Amniotic stem cell (primary cell): ENCODE data around the gene CUX1.
"Not testable (repeated sequence)": the region's sequence is repeated elsewhere in the genome, so short reads cannot be mapped to it uniquely, and the experiment has no call there.

Source experiments
- DNase-seq: peaks from one replicate; lab custom pipeline; 2025; lab: John Stamatoyannopoulos, UW

The CUX1 gene

DNA sequence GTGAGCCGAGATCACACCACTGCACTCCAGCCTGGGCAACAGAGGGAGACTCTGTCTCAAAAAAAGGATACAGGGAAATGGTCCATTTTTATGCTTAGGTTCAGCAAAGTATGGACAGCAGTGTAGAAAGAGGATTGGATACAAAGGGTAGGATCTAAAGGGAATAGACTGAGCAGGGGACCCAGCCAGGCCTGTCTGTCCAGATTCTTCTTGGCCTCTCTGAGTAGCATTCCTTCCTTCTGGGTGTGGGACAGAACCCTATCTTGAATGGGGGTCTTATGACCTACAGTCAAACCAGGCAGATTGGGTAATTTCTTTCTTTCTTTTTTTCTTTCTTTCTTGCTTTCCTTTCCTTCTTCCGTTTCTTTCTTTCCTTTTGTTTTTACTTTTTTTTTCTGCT, 494.9 kb downstream of the CUX1 start:
- DNase-seq = no peak

DNA sequence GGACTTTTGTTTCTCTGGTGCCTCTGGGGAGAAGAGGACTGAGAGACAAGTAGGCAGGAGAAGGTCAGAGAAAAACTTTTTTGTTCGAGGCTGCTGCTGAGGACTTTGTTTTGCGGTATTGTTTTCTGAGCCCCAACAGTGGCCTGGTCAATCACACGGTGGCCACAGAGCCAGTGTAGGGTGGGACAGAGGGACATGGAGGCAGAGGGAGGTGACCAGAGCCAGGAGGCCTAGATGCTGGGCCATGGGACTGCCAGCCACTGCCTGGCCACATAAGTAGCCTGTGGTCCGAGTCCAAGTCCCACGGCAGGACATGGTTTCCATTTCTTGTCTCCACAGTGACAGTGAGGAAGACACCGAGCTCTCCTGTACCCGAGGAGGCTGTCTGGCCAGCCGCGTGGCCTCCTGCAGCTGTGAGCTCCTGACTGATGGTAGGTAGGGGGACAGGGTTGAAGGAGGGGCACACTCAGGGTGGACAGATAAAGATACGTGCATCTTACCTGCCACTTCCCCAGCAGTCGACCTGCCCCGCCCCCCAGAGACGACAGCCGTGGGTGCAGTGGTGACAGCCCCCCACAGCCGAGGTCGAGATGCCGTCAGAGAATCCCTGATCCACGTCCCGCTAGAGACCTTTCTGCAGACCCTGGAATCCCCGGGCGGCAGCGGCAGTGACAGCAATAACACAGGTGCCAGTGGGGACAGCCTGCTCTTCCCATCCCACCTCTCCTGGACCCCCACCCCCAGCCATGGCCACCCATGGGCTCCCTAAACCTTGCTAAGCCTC, 496.8 kb downstream of the CUX1 start:
- no peak for DNase-seq

DNA sequence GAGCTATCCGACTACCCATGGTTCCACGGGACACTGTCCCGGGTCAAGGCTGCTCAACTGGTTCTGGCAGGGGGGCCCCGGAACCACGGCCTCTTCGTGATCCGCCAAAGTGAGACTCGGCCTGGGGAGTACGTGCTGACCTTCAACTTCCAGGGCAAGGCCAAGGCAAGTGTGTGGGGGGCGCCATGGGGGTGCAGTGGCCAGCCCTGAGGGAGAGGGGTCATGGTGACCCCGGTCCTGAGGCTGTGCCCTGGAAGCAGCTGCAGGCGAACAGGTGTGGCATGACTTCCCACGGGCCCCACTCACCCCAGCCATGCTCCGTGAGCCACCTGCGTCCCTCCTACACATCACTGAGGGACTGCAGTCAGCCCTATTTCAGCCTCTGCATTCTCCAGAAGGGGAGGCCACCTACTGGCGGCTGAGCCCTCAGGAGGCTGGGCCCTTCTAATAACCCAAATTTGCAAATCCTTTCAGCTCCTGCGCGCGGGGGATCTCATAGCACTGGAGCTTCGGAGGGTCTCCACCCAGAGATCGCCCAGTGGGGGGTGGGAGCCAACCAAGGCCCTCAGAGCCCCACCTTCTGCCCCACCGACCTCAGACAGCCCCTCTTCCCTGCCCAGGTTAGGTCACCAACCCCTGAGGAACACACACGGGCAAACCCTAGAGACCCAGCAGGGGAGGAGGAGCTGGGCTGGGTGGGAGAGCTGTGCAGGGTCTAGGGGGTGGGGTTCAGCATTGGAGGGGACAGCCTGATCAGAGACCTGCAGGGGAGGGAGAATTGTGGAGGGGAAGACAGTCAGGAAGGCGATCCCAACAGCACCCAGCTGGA, 500.0 kb downstream of the CUX1 start:
- DNase-seq = no peak

DNA sequence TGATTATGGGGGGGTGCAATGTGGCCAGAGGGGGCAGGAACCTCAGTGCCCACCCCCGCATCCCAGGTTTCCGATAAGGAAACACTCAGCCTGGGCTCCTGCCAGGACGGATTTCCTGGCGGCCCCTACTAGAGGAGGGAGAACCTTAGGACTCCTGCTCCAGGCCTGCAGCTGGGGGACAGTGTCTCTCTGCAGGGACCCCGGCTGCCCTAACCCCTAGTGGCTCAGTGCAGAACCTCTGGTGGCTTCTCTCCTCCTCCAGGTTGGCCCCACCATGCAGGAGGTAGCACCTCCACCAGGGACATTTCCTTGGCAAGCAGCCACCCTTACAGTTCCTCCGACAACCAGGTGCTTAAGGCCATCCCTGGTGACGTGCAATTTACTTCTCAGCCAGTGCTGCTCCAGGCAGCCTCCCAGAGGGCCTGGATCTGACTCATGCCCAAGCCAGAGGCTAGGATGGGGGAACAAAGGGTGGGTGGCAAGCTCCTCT, 501.1 kb downstream of the CUX1 start:
- no peak for DNase-seq

DNA sequence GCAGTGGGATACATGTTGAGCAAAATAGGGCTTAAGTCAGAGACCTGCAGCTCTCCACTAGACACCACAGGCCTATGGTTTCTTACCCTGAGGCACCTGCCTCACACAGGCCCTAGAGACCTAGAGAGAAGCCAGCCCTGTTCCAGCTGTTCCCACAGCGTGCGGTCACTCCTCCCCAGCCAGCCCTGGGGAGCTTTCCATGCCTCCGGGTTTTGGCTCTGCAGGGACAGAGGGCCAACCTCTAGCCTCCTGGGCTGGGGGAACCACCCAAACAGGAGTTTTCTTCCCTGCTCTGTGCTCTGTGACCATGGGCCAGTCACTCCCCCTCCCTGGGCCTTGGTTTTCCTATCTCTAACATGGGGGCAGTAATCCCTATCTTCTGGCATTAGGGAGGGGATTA, 502.2 kb downstream of the CUX1 start:
- DNase-seq = no peak

DNA sequence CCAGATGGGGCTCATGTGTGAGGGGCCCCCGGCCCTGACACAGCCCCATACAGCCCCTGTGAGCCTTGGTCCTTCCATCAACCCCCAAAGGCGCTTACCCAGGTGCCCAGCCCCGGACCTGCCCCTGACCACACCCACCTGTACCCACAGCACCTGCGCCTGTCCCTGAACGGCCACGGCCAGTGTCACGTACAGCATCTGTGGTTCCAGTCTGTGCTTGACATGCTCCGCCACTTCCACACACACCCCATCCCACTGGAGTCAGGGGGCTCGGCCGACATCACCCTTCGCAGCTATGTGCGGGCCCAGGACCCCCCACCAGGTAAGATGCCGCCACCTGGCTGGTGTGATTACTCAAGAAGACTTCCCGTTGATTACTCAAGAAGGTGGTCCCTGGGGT, 502.8 kb downstream of the CUX1 start:
- no peak for DNase-seq

DNA sequence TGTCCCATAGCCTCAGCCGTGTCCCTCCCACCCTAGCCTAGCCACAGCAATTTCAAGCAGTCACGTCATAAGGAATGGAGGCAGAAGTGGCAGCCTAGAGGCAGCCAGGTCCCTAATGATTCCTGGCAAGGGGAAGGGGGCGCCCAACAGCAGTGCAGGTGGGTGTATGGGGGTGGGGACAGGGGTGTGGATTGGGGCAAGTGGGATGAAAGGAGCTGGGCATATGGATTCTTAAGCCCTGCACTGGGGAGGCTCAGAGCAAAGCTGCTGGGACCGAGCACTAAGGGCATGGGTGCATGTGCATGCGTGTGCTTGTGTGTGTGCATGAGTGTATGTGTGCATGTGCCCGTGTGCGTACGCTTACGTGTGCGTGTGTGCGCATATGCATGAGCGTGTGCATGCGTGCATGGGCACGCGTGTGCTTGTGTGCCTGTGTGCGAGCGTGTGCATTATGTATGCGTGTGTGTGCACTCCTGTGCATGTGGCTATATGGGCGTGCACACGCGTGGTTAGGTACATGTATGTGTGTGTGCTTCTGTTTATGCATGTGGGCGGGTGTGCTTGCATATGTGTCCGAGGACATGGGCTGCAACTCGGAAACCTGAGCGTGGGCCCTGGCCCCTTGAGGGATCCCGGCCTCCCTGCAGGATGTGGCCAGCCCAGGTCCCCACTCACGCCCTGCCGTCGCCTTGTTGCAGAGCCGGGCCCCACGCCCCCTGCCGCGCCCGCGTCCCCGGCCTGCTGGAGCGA, 503.4 kb downstream of the CUX1 start:
- no peak for DNase-seq

DNA sequence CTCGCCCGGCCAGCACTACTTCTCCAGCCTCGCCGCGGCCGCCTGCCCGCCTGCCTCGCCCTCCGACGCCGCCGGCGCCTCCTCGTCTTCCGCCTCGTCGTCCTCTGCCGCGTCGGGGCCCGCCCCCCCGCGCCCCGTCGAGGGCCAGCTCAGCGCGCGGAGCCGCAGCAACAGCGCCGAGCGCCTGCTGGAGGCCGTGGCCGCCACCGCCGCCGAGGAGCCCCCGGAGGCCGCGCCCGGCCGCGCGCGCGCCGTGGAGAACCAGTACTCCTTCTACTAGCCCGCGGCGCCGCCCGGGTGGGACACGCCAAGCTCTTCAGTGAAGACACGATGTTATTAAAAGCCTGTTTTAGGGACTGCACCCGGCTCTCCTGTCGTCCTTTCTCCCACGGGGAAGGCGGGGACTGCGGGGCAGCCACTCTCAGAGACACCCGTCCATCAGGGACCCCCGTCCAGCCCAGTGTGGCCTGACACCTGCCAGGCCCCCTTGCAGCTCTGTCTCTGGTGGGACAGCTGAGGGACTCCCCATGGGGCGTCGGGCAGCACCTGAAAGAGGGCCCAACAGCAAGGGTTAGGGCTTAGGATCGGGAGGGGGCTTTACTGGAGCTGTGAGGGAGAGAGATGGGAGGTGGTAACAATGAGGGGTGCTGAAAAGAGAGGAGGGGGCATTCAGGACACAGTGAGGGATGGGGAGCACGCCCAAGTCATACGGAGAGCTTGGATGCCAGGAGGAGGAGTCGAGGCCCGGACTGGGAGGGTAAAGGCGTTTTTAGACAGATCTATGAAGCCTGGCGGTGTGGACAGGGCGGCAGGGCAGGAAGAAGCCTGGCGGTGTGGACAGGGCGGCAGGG, 504.1 kb downstream of the CUX1 start:
- no peak for DNase-seq

DNA sequence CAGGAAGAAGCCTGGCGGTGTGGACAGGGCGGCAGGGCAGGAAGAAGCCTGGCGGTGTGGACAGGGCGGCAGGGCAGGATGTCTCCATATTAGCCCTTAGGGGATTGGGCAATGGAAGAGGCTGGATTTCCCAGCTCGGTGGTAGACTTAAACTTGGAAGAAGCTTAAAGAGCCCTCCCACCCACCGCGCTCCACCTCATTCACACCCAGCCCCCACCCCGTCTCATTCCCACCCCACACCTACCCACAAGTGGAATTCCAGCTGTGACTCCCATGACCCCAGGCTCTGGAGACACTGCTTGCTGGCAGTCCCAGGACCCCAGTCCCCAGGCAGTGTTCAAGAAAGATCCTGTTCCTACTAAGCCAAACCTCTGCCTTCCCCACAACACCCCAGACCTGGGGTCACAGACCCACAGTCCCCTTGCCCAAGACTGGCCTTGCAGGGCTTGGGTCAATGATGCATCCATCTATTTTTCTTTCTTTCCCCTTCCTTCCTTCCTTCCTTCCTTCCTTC, 504.8 kb downstream of the CUX1 start:
- DNase-seq = no peak

DNA sequence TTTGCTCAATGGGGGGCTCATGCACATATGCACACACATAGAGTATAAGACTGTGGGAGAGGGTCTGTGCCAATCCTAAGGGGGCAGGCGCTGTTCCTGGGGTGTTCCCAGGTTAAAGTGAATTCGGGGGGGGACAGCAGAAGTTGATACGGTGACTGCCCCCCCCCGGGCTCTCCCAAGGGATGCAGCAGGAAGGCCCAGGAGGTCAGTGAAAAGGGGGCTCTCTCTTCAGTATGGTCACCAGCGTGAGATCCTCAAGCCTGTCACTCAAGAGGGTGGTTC, 506.4 kb downstream of the CUX1 start:
- no peak for DNase-seq

DNA sequence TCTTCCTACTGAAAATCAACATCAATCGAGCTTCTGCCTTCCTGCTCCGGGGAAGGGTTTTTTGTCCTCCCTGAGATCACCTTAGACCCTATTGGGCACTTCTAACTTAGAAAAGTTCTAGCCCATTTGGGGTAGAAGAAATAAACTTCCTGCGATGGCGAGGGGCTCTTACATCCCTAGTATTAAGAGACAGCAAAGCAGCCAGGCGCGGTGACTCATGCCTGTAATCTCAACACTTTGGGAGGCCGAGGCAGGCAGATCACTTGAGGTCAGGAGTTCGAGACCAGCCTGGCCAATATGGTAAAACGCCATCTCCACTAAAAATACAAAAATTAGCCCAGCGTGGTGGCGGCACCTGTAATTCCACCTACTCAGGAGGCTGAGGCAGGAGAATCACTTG, 507.7 kb downstream of the CUX1 start:
- DNase-seq = not testable (repeated sequence)

DNA sequence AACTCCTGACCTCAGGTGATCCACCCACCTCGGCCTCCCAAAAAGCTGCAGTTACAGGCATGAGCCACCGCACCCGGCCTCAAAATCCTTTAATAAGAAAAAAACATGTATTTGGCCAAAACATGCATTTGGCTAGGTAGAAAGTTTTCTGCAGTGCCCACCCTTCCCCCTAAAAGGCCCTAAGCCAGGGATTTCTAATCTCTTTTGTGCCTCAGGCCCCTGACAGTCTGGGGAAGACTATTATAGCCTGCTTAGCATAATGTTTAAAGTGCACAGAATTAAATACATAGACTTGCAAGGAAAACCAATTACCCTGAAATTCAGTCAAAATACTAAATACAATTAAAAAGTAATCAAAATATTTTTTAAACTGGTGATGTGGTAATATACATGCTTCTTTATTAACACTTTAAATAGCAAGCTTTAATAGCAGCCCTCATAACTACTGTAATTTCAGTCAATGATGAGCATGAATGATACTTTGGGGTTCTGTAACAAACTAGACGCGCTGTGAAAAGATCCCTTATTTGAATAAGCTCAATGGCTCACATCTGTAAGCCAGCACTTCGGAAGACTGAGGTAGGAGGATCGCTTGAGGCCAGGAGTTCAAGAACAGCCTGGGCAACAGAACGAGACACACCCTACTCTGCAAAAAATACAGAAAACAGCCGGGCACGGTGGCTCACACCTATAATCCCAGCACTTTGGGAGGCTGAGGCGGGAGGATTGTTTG, 508.9 kb downstream of the CUX1 start:
- no peak for DNase-seq

DNA sequence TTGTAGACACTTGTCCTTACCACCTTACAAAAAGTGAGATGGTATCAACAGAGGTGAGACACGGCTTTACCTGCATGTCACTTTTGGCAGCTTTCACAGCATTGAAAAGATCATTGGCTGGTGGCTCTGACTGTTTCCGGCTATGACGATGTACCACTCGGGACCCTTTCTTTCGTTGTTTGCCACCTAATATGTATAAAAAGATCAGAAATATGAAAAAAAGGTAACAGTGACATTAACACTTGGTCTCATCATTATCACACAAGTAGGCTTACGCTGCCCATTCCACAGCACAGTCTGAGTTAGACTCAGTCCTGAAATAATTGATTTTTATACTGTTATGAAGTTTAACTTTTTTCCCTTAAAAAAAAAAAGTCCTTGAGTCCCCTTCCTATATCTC, 509.8 kb downstream of the CUX1 start:
- not testable (repeated sequence) for DNase-seq

DNA sequence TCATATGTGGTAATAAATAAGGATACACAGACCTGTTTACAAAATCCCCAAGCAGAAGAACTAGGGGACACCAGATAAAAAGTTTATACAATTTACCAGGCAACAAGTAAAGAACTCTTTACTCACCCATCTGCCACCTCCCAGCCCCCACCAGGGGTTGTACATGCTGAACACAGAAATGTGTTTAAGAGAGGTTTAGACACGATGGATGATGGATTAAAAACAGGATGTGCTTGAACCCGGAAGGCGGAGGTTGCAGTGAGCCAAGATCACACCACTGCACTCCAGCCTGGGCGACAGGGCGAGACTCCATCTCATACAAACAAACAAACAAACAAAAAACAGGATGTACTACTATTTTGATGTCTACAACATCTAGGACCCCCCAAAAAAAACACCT, 511.4 kb downstream of the CUX1 start:
- DNase-seq = not testable (repeated sequence)

DNA sequence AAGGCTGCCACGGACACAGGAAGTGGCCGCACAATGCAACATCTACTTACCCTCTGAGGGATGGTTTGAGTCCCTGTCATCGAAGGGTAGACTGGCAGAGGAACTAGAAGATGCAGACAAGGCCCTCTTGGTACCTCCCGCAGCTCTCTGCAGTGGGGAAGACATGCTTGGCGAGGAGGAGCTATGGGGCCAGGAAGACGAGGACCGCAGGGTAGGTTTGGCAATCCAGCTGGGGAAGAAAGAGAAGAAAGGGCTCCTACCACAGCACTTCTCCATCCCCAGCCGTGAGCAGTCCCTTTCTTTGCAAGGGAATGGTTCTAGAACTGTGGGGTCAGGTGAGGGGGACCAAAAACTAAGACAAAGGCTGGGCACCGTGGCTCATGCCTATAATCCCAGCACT, 511.9 kb downstream of the CUX1 start:
- DNase-seq = not testable (repeated sequence)

DNA sequence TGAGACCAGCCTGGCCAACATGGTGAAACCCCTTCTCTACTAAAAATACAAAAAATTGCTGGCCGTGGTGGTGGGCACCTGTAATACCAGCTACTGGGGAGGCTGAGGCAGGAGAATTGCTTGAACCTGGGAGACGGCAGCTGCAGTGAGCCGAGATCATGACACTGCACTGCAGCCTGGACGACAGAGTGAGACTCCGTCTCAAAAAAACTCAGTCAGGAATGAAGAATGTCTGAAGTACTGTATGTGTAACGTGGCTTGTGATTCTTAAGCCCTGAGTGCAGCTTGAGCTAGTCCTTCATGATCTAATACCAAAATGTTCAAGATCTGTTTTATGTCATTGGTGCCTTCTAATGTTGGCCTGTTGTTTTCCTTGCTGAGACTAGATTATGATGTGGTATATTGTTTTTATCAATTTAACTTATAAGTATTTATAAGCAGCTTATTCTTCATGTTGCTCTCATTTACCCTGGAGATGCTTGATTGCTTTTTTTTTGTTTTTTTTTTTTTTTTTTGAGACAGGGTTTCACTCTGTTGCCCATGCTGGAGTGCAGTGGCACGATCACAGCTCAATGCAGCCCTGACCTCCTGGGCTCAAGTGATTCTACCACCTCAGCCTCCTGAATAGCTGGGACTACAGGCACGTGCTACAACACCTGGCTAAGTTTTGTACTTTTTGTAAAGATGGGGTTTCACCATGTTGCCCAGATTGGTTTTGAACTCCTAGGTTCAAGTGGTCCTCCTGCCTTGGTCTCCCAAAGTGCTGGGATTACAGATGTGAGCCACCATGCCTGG, 513.4 kb downstream of the CUX1 start:
- DNase-seq = not testable (repeated sequence)
